ENCODE data around the gene OR13C4. TPM values are rescaled to one million over a fixed set of nuclear protein-coding genes. Genes with fewer than 3 reads are reported as not detected.

The OR13C4 gene
- total RNA-seq, 1 donor from 2014 or later = not detected

DNA sequence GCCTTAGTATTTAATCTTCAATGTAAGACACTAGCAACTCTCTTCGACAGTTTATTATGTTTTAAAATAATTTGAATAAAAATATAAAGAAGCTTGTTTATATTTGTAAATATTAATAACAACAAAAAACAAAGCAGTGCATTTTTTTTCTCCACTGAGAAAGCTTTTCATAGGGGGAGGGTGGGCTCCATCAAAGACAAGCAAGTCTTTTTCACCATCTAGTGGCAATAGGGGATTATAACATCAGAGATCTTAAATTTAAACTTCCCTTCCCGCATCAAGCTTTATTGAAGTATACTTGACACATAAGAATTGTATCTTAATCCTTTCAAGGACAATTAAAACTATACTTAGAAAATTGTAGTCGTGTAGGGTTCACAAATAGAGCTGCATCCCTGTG is 32.2 kb downstream of the OR13C4 start:
- no peaks in the 10 kb centered on the region for H3K4me1 Mint-ChIP-seq (ENCODE audit: unreplicated experiment)
- H3K9me3 Mint-ChIP-seq (ENCODE audit: unreplicated experiment) = no peaks in the 10 kb centered on the region
- no peak for DNase-seq (ENCODE audit: extremely low spot score, unreplicated experiment)
- TF ChIP-seq, protein P1, sequence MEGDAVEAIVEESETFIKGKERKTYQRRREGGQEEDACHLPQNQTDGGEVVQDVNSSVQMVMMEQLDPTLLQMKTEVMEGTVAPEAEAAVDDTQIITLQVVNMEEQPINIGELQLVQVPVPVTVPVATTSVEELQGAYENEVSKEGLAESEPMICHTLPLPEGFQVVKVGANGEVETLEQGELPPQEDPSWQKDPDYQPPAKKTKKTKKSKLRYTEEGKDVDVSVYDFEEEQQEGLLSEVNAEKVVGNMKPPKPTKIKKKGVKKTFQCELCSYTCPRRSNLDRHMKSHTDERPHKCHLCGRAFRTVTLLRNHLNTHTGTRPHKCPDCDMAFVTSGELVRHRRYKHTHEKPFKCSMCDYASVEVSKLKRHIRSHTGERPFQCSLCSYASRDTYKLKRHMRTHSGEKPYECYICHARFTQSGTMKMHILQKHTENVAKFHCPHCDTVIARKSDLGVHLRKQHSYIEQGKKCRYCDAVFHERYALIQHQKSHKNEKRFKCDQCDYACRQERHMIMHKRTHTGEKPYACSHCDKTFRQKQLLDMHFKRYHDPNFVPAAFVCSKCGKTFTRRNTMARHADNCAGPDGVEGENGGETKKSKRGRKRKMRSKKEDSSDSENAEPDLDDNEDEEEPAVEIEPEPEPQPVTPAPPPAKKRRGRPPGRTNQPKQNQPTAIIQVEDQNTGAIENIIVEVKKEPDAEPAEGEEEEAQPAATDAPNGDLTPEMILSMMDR (IDR thresholded peaks at IDR 0.05) = peak; percentile 33
- H3K36me3 Mint-ChIP-seq (ENCODE audit: unreplicated experiment) = no peaks in the 10 kb centered on the region
- no peak overlapping the region for H3K27ac Mint-ChIP-seq (ENCODE audit: unreplicated experiment)
- no peaks in the 10 kb centered on the region for H3K27me3 Mint-ChIP-seq (ENCODE audit: unreplicated experiment)
- H3K4me3 Mint-ChIP-seq (ENCODE audit: unreplicated experiment) = no peak overlapping the region

DNA sequence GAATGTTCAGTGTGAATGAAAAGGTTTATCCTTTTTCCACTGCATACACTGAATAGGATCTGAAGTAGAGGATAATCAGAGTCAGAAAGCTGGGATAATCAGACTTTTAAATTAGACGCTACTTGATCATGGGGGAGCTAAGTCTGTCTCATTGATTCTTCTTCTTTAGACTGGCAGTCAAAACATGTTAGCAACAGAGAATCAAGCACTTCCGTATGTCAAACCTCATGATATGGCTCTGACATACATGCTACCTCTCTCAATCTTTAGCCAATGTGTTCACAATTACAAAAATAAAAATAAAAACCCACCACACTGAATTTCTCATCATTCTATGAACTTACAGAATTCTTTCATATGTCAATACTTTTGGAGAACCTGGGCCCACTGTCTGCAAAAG is 42.0 kb downstream of the OR13C4 start:
- no peak for DNase-seq (ENCODE audit: extremely low spot score, unreplicated experiment)
- no peaks in the 10 kb centered on the region for H3K36me3 Mint-ChIP-seq (ENCODE audit: unreplicated experiment)
- no peak overlapping the region for H3K27ac Mint-ChIP-seq (ENCODE audit: unreplicated experiment)
- peaks cover 7% of the 10 kb centered on the region for H3K27me3 Mint-ChIP-seq (ENCODE audit: unreplicated experiment)
- no peak overlapping the region for H3K4me3 Mint-ChIP-seq (ENCODE audit: unreplicated experiment)
- no peaks in the 10 kb centered on the region for H3K9me3 Mint-ChIP-seq (ENCODE audit: unreplicated experiment)
- TF ChIP-seq, protein P1 (IDR thresholded peaks at IDR 0.05) = no peak
- no peaks in the 10 kb centered on the region for H3K4me1 Mint-ChIP-seq (ENCODE audit: unreplicated experiment)

DNA sequence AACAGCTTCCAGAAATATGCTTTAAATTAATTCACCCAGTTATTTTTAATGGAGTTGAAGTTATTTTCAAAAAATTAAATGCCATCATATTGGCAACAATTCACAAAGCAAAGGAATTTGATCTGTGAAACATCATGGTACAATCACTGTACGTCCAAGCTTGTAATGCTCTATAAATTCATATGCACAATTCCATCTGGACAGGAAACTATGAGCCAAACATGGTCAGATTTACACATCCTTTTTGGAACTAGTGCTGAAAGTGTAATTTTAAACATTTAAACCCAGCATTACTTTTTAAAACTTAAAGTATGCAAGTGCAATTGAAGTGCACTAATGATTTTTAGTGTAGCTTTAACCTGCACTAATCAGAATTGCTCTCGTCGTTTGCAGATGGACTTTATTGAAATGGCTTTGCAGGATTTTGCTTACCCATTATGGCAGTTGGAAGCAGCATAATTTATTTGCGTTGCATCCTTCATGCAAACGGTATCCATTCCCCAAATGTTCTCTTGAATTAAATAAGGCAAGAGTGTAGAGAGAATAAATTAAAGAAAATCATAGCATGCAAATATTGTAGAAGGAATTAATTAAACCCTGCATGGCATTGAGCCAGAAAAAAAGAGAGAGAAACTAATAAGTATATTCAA is 44.0 kb downstream of the OR13C4 start:
- Mint-ChIP-seq H3K4me1 (ENCODE audit: unreplicated experiment) (no peaks in the 10 kb centered on the region), H3K27me3 (ENCODE audit: unreplicated experiment) (peaks cover 7% of the 10 kb centered on the region), H3K4me3 (ENCODE audit: unreplicated experiment) (no peak overlapping the region), H3K27ac (ENCODE audit: unreplicated experiment) (no peak overlapping the region), H3K36me3 (ENCODE audit: unreplicated experiment) (no peaks in the 10 kb centered on the region), H3K9me3 (ENCODE audit: unreplicated experiment) (no peaks in the 10 kb centered on the region)
- TF ChIP-seq, protein P1 (IDR thresholded peaks at IDR 0.05) = no peak
- no peak for DNase-seq (ENCODE audit: extremely low spot score, unreplicated experiment)

Other genes with a start within 250 kb of the OR13C4 start
- gene OR13F1, start 22.9 kb downstream of the OR13C4 start, total RNA-seq = not detected in 2 replicates
- not detected in 2 replicates for gene OR13C3, start 9.6 kb upstream of the OR13C4 start, total RNA-seq
- gene OR13C8, start 42.0 kb upstream of the OR13C4 start, total RNA-seq = not detected in 2 replicates
- not detected in 2 replicates for gene OR13C5, start 72.2 kb upstream of the OR13C4 start, total RNA-seq
- gene OR13C2, start 78.4 kb upstream of the OR13C4 start, total RNA-seq = not detected in 2 replicates
- gene OR13C9, start 91.0 kb upstream of the OR13C4 start, total RNA-seq = not detected in 2 replicates
- not detected in 2 replicates for gene OR13D1, start 167.3 kb upstream of the OR13C4 start, total RNA-seq
- 23.7 and 27.4 TPM in 2 replicates for gene NIPSNAP3A, start 220.5 kb upstream of the OR13C4 start, total RNA-seq
- gene NIPSNAP3B, start 236.9 kb upstream of the OR13C4 start, total RNA-seq = 3.1 TPM in 2 replicates